HEK293 (cell line): Measurements from ENCODE around the gene KCTD15.

Source experiments
- GFI1B ChIP-seq: fragments of 450-650 bp; formaldehyde crosslinking; IDR thresholded peaks from 2 replicates; pipeline ENCODE4 v1.5.1; 2016; ENCODE audit warnings: missing biosample characterization, missing genetic modification characterization
- GLIS2 ChIP-seq: fragments of 450-650 bp; formaldehyde crosslinking; IDR thresholded peaks from 2 replicates; pipeline ENCODE4 v1.5.1; 2016; ENCODE audit warnings: missing biosample characterization, missing genetic modification characterization
- KLF16 ChIP-seq: fragments of 450-650 bp; formaldehyde crosslinking; IDR thresholded peaks from 2 replicates; pipeline ENCODE4 v1.5.1; 2017; ENCODE audit warnings: missing biosample characterization, missing genetic modification characterization
- KLF9 ChIP-seq: fragments of 450-650 bp; formaldehyde crosslinking; IDR thresholded peaks from 2 replicates; pipeline ENCODE4 v1.5.1; 2016; ENCODE audit warnings: missing biosample characterization, missing genetic modification characterization, low read depth
- SCRT1 ChIP-seq: fragments of 450-650 bp; formaldehyde crosslinking; IDR thresholded peaks from 2 replicates; pipeline ENCODE4 v1.5.1; 2016; ENCODE audit warnings: missing biosample characterization, missing genetic modification characterization, borderline replicate concordance
- SP7 ChIP-seq: fragments of 450-650 bp; formaldehyde crosslinking; IDR thresholded peaks from 2 replicates; pipeline ENCODE4 v1.5.1; 2016; ENCODE audit warnings: missing biosample characterization, missing genetic modification characterization
- WT1 ChIP-seq: fragments of 450-650 bp; formaldehyde crosslinking; IDR thresholded peaks from 2 replicates; pipeline ENCODE4 v1.5.1; 2016; ENCODE audit warnings: missing biosample characterization, missing genetic modification characterization
- YY2 ChIP-seq: fragments of 450-650 bp; formaldehyde crosslinking; IDR thresholded peaks from 2 replicates; pipeline ENCODE4 v1.5.1; 2016; ENCODE audit warnings: missing biosample characterization, missing genetic modification characterization
- ZFP69B ChIP-seq: fragments of 450-650 bp; formaldehyde crosslinking; IDR thresholded peaks from 2 replicates; pipeline ENCODE4 v1.5.1; 2016; ENCODE audit warnings: missing biosample characterization, missing genetic modification characterization
- ZIC2 ChIP-seq: fragments of 450-650 bp; formaldehyde crosslinking; IDR thresholded peaks from 2 replicates; pipeline ENCODE4 v1.5.1; 2016; ENCODE audit warnings: missing biosample characterization, missing genetic modification characterization
- ZNF112 ChIP-seq: fragments of 450-650 bp; formaldehyde crosslinking; IDR thresholded peaks from 2 replicates; pipeline ENCODE4 v1.5.0; 2017; ENCODE audit warnings: missing biosample characterization, missing genetic modification characterization
- ZNF157 ChIP-seq: fragments of 450-650 bp; formaldehyde crosslinking; IDR thresholded peaks from 2 replicates; pipeline ENCODE4 v1.5.1; 2016; ENCODE audit warnings: missing biosample characterization, missing genetic modification characterization
- ZNF174 ChIP-seq: fragments of 450-650 bp; formaldehyde crosslinking; IDR thresholded peaks from 2 replicates; pipeline ENCODE4 v1.5.0; 2017; ENCODE audit warnings: missing biosample characterization, mild to moderate bottlenecking, missing genetic modification characterization
- ZNF19 ChIP-seq: fragments of 450-650 bp; formaldehyde crosslinking; IDR thresholded peaks from 2 replicates; pipeline ENCODE4; 2016; ENCODE audit warnings: missing biosample characterization, missing genetic modification characterization, low read depth
- ZNF202 ChIP-seq: fragments of 450-650 bp; formaldehyde crosslinking; IDR thresholded peaks from 2 replicates; pipeline ENCODE4 v1.5.1; 2016; ENCODE audit warnings: missing biosample characterization, missing genetic modification characterization, borderline replicate concordance
- ZNF221 ChIP-seq: fragments of 450-650 bp; formaldehyde crosslinking; IDR thresholded peaks from 2 replicates; pipeline ENCODE4 v1.5.1; 2017; ENCODE audit warnings: missing biosample characterization, missing genetic modification characterization, borderline replicate concordance
- ZNF223 ChIP-seq: fragments of 450-650 bp; formaldehyde crosslinking; IDR thresholded peaks from 2 replicates; pipeline ENCODE4 v1.5.1; 2016; ENCODE audit warnings: missing biosample characterization, missing genetic modification characterization
- ZNF292 ChIP-seq: fragments of 450-650 bp; formaldehyde crosslinking; IDR thresholded peaks from 2 replicates; pipeline ENCODE4 v1.5.1; 2016; ENCODE audit warnings: low read depth, missing biosample characterization, missing genetic modification characterization, borderline replicate concordance
- ZNF341 ChIP-seq: fragments of 450-650 bp; formaldehyde crosslinking; IDR thresholded peaks from 2 replicates; pipeline ENCODE4; 2016; ENCODE audit warnings: low read depth, missing biosample characterization, missing genetic modification characterization
- ZNF510 ChIP-seq: fragments of 450-650 bp; formaldehyde crosslinking; IDR thresholded peaks from 2 replicates; pipeline ENCODE4 v1.5.1; 2018; ENCODE audit warnings: mild to moderate bottlenecking, missing genetic modification characterization, missing biosample characterization; ENCODE audit not compliant: insufficient replicate concordance
- ZNF529 ChIP-seq: fragments of 450-650 bp; formaldehyde crosslinking; IDR thresholded peaks from 2 replicates; pipeline ENCODE4 v1.5.1; 2017; ENCODE audit warnings: missing genetic modification characterization, missing biosample characterization; ENCODE audit not compliant: insufficient replicate concordance
- ZNF639 ChIP-seq: fragments of 450-650 bp; formaldehyde crosslinking; IDR thresholded peaks from 2 replicates; pipeline ENCODE4 v1.5.1; 2016; ENCODE audit warnings: missing biosample characterization, missing genetic modification characterization
- ZNF645 ChIP-seq: fragments of 450-650 bp; formaldehyde crosslinking; IDR thresholded peaks from 2 replicates; pipeline ENCODE4; 2016; ENCODE audit warnings: missing biosample characterization, missing genetic modification characterization
- ZNF658 ChIP-seq: fragments of 450-650 bp; formaldehyde crosslinking; IDR thresholded peaks from 2 replicates; pipeline ENCODE4; 2016; ENCODE audit warnings: missing biosample characterization, missing genetic modification characterization
- ZNF792 ChIP-seq: fragments of 450-650 bp; formaldehyde crosslinking; IDR thresholded peaks from 2 replicates; pipeline ENCODE4 v1.5.1; 2016; ENCODE audit warnings: missing biosample characterization, missing genetic modification characterization
- TF ChIP-seq, protein P1 (sequence below): sonication (generic); formaldehyde crosslinking; IDR thresholded peaks from 2 replicates; pipeline ENCODE4 v1.8.1; 2022; ENCODE audit warnings: mild to moderate bottlenecking, moderate library complexity, missing genetic modification reagents
- TF ChIP-seq, protein P2 (sequence below): fragments of 450-650 bp; formaldehyde crosslinking; IDR thresholded peaks from 2 replicates; pipeline ENCODE4 v1.5.1; 2016; ENCODE audit warnings: missing biosample characterization, missing genetic modification characterization, low read depth
- TF ChIP-seq, protein P3 (sequence below): fragments of 450-650 bp; formaldehyde crosslinking; conservative IDR thresholded peaks from 2 replicates; pipeline ENCODE4 v1.5.1; 2016; ENCODE audit warnings: low read depth, missing biosample characterization, missing genetic modification characterization

The KCTD15 gene

GRCh38 chr19:33795370-33796163 is 1.1 kb upstream of the KCTD15 start (continued):
- TF ChIP-seq KLF9 (tag by site-specific recombination) (peak; percentile 72), SP7 (tag by site-specific recombination) (peak; percentile 89), ZNF202 (tag by site-specific recombination) (no peak; the same call in 1 of the 2 replicates), ZNF658 (tag by site-specific recombination) (0 out of 2 replicates have a peak, but pooled peaks have one; percentile 42), WT1 (tag by site-specific recombination) (peak; percentile 65), ZNF174 (tag by site-specific recombination) (peak; percentile 85), ZNF223 (tag by site-specific recombination) (peak; percentile 53; the same call in 1 of the 2 replicates), SCRT1 (tag by site-specific recombination) (no peak), ZNF19 (tag by site-specific recombination) (no peak), GFI1B (tag by site-specific recombination) (no peak), KLF16 (tag by site-specific recombination) (peak; percentile 92), ZNF292 (tag by site-specific recombination) (no peak), GLIS2 (tag by site-specific recombination) (peak; percentile 93), ZNF529 (tag by site-specific recombination) (no peak), ZNF792 (tag by site-specific recombination) (peak; percentile 88), ZFP69B (tag by site-specific recombination) (peak; percentile 73; the same call in 1 of the 2 replicates), ZNF645 (tag by site-specific recombination) (peak; percentile 70; the same call in 1 of the 2 replicates), ZNF221 (tag by site-specific recombination) (peak; percentile 73; the same call in 1 of the 2 replicates), ZNF639 (no peak), YY2 (tag by site-specific recombination) (peak; percentile 92), ZNF341 (tag by site-specific recombination) (peak; percentile 98), ZNF112 (tag by site-specific recombination) (no peak), ZNF510 (no peak), ZNF157 (peak; percentile 45; the same call in 1 of the 2 replicates), ZIC2 (tag by site-specific recombination) (peak; percentile 94)
- TF ChIP-seq, protein P1, sequence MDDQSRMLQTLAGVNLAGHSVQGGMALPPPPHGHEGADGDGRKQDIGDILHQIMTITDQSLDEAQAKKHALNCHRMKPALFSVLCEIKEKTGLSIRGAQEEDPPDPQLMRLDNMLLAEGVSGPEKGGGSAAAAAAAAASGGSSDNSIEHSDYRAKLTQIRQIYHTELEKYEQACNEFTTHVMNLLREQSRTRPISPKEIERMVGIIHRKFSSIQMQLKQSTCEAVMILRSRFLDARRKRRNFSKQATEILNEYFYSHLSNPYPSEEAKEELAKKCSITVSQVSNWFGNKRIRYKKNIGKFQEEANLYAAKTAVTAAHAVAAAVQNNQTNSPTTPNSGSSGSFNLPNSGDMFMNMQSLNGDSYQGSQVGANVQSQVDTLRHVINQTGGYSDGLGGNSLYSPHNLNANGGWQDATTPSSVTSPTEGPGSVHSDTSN = peak; percentile 62
- TF ChIP-seq, protein P2, sequence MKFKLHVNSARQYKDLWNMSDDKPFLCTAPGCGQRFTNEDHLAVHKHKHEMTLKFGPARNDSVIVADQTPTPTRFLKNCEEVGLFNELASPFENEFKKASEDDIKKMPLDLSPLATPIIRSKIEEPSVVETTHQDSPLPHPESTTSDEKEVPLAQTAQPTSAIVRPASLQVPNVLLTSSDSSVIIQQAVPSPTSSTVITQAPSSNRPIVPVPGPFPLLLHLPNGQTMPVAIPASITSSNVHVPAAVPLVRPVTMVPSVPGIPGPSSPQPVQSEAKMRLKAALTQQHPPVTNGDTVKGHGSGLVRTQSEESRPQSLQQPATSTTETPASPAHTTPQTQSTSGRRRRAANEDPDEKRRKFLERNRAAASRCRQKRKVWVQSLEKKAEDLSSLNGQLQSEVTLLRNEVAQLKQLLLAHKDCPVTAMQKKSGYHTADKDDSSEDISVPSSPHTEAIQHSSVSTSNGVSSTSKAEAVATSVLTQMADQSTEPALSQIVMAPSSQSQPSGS (tag by site-specific recombination) = peak; percentile 50
- TF ChIP-seq, protein P3, sequence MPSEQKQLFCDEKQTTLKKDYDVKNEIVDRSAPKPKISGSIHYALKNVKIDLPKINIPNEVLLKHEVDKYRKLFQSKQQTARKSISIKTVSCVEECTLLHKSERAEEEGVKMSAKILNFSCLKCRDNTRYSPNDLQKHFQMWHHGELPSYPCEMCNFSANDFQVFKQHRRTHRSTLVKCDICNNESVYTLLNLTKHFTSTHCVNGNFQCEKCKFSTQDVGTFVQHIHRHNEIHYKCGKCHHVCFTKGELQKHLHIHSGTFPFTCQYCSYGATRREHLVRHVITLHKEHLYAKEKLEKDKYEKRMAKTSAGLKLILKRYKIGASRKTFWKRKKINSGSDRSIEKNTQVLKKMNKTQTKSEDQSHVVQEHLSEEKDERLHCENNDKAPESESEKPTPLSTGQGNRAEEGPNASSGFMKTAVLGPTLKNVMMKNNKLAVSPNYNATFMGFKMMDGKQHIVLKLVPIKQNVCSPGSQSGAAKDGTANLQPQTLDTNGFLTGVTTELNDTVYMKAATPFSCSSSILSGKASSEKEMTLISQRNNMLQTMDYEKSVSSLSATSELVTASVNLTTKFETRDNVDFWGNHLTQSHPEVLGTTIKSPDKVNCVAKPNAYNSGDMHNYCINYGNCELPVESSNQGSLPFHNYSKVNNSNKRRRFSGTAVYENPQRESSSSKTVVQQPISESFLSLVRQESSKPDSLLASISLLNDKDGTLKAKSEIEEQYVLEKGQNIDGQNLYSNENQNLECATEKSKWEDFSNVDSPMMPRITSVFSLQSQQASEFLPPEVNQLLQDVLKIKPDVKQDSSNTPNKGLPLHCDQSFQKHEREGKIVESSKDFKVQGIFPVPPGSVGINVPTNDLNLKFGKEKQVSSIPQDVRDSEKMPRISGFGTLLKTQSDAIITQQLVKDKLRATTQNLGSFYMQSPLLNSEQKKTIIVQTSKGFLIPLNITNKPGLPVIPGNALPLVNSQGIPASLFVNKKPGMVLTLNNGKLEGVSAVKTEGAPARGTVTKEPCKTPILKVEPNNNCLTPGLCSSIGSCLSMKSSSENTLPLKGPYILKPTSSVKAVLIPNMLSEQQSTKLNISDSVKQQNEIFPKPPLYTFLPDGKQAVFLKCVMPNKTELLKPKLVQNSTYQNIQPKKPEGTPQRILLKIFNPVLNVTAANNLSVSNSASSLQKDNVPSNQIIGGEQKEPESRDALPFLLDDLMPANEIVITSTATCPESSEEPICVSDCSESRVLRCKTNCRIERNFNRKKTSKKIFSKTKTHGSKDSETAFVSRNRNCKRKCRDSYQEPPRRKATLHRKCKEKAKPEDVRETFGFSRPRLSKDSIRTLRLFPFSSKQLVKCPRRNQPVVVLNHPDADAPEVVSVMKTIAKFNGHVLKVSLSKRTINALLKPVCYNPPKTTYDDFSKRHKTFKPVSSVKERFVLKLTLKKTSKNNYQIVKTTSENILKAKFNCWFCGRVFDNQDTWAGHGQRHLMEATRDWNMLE (tag by site-specific recombination) = no peak
